HG02610 (cell line): Measurements from ENCODE around the gene NDC1.

ENCODE experiments used
- ATAC-seq: cut with Tn5 transposase; IDR thresholded peaks from one replicate; pipeline ENCODE4 v1.9.1; 2021; ENCODE audit warnings: mild to moderate bottlenecking, moderate library complexity; ENCODE audit not compliant: unreplicated experiment

The NDC1 gene

GRCh38 chr1:53733447-53733931 lies 104.6 kb downstream of the NDC1 start:
- ATAC-seq = no peak

GRCh38 chr1:53732912-53733317 lies 105.2 kb downstream of the NDC1 start:
- ATAC-seq = no peak

GRCh38 chr1:53732409-53732808 lies 105.7 kb downstream of the NDC1 start:
- no peak for ATAC-seq

GRCh38 chr1:53731779-53732305 lies 106.3 kb downstream of the NDC1 start:
- no peak for ATAC-seq

- ATAC-seq = no peak
Measured at GRCh38 chr1:53731043-53731600, 107.0 kb downstream of the NDC1 start.

GRCh38 chr1:53730224-53730865 lies 107.8 kb downstream of the NDC1 start:
- no peak for ATAC-seq

GRCh38 chr1:53729456-53730223 lies 108.5 kb downstream of the NDC1 start:
- ATAC-seq = no peak

- no peak for ATAC-seq
Measured at GRCh38 chr1:53728702-53729455, 109.2 kb downstream of the NDC1 start.

- no peak for ATAC-seq
Measured at GRCh38 chr1:53728196-53728595, 109.9 kb downstream of the NDC1 start.

GRCh38 chr1:53727461-53728092 lies 110.5 kb downstream of the NDC1 start:
- no peak for ATAC-seq

- no peak for ATAC-seq
Measured at GRCh38 chr1:53726009-53726600, 112.0 kb downstream of the NDC1 start.

GRCh38 chr1:53725238-53725689 lies 112.8 kb downstream of the NDC1 start:
- no peak for ATAC-seq

- ATAC-seq = no peak
Measured at GRCh38 chr1:53722025-53722424, 116.1 kb downstream of the NDC1 start.

GRCh38 chr1:53721088-53721487 lies 117.0 kb downstream of the NDC1 start:
- ATAC-seq = no peak

- no peak for ATAC-seq
Measured at GRCh38 chr1:53719469-53719868, 118.6 kb downstream of the NDC1 start.

- no peak for ATAC-seq
Measured at GRCh38 chr1:53718443-53718842, 119.7 kb downstream of the NDC1 start.

- ATAC-seq = no peak
Measured at GRCh38 chr1:53717025-53717804, 120.9 kb downstream of the NDC1 start.

- no peak for ATAC-seq
Measured at GRCh38 chr1:53716150-53716549, 121.9 kb downstream of the NDC1 start.

- ATAC-seq = no peak
Measured at GRCh38 chr1:53715478-53715877, 122.6 kb downstream of the NDC1 start.
